Anterior cingulate cortex (tissue), 58 donors: ENCODE data around the gene OR5K4.
"Not testable (repeated sequence)": the region's sequence is repeated elsewhere in the genome, so short reads cannot be mapped to it uniquely, and the experiment has no call there.

ENCODE experiments used
- DNase-seq, 58 donors: peaks; one replicate each; lab custom pipeline; 2025; lab: John Stamatoyannopoulos, UW

The OR5K4 gene

GRCh38 chr3:98367464-98368246 lies 14.0 kb downstream of the OR5K4 start:
- DNase-seq, result no peak

- no peak for DNase-seq
Observed at GRCh38 chr3:98371186-98371585, 17.5 kb downstream of the OR5K4 start.

DNA sequence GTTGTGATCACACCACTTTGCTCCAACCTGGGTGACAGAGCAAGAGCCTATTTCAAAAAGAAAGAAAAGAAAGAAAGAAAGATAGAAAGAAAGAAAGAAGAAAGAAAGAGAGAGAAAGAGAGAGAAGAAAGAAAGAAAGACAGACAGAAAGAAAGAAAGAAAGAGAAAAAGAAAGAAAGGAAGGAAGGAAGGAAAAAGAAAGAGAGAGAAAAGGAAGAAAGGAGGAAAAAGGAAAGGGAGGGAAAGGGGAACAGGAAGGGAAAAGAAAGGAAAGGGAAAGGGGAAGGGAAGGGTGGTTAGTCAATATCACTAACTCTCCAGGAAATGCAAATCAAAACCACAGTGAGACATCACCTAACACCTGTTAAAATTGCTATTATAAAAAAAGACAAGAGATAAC lies 18.2 kb downstream of the OR5K4 start:
- no peak for DNase-seq

GRCh38 chr3:98372445-98372844 lies 18.8 kb downstream of the OR5K4 start:
- no peak for DNase-seq

DNA sequence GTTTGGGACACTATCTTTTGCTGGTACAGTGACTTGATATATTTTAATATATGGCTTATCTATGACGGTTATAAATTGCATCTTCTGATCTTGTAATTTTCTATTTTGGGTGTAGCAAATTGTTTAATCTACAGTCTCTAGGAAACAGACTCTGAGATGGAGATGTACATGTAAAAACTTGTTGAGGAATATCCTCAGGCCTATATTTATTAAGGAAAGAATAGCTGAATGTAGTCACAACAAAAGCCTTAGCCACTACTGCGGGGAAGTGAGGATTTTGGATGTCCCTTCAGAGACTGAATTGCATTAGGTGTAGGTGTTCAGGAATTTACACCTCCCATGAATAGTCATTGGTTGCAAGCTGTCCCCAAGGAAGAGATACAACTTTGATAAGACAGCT lies 23.0 kb downstream of the OR5K4 start:
- no peak for DNase-seq

DNA sequence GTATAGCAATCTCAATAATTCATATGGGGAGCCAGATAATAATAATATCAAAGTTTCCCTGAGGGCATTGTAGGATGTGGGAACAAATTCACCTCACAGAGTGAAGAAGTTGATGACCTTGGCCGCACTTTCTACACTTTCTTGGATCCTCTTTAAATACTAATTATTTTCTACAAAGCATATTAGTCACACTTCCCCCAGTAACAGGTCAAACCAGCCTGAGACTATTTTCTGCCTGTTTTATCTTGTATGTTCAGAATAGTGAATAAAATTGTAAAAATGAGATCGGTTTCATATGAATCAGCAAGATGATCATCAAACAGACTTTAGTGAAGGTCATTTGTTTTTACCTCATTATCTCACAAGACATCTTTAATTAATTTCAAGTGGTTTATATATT lies 34.5 kb downstream of the OR5K4 start:
- no peak for DNase-seq

GRCh38 chr3:98390366-98390765 lies 36.7 kb downstream of the OR5K4 start, which contains the start of gene OR5K3:
Gene OR5K3, plus strand, starts transcription at chr3:98390666. Its CDS starts 0 bp downstream, at chr3:98390666.
- DNase-seq, result no peak

- DNase-seq, result peak in 39 of 58 donors; percentile 1 to 66 (median 21)
Observed at GRCh38 chr3:98395101-98395500, 41.4 kb downstream of the OR5K4 start.

- DNase-seq, result not testable (repeated sequence)
Observed at GRCh38 chr3:98396482-98396881, 42.8 kb downstream of the OR5K4 start.

GRCh38 chr3:98398513-98398912 lies 44.9 kb downstream of the OR5K4 start:
- no peak for DNase-seq

DNA sequence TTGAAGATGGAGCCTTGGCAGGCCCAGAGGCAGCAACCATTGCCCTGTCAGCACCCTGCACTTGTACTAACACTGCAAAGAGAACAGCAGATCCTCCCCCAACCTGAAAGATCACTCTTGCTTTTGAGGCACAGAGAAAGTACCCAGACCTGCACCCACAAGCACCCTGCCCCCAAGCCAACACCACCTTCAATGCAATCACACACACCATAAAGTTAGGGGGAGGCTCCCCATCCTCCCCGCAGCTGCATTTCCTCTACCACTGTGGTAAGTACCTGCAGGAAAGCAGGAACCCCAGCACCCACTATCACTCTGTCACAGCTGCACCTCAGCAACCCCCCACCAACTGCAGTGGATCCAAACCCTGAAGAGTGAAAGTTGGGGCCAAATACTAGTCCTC lies 48.9 kb downstream of the OR5K4 start:
- no peak for DNase-seq

GRCh38 chr3:98404010-98404409 lies 50.4 kb downstream of the OR5K4 start:
- no peak for DNase-seq
